Motor neuron (in vitro differentiated cells): ENCODE data around the gene OPN1SW. TPM values are rescaled to one million over a fixed set of nuclear protein-coding genes. Genes with fewer than 3 reads are reported as not detected.
A peak's percentile ranks its signal among the peaks of the same experiment; 100 is the strongest.

Experiments used
- ATAC-seq, 8 experiments: fragments of 200-7000 bp; cut with Tn5 transposase; replicated peaks in 6 of 8; 2 replicates each; pipeline ENCODE4 v1.8.0; 2021; ENCODE audit warnings: mild to moderate bottlenecking in 8 of 8, moderate library complexity in 8 of 8
- H3K27ac ChIP-seq, 2 donors: fragments of 250-450 bp; sonication (Bioruptor Pico); 2 replicates each; pipeline ENCODE4 v1.9.0; 2021; ENCODE audit warnings: antibody characterized with exemption in 2 of 2, mild to moderate bottlenecking in 2 of 2, moderate library complexity in 1 of 2
- H3K4me1 ChIP-seq, 2 donors: fragments of 250-450 bp; sonication (Bioruptor Pico); replicated peaks in 1 of 2; 2 replicates each; pipeline ENCODE4 v1.6.1; 2021; ENCODE audit warnings: antibody characterized with exemption in 2 of 2, mild to moderate bottlenecking in 2 of 2, moderate library complexity in 1 of 2
- H3K4me3 ChIP-seq, 5 donors: fragments of 250-450 bp; sonication (Bioruptor Pico); 2 replicates each; pipeline ENCODE4 v1.9.0; 2021; ENCODE audit warnings: antibody characterized with exemption in 5 of 5, mild to moderate bottlenecking in 5 of 5, moderate library complexity in 4 of 5
- WGBS, 10 experiments: fragments of 450-650 bp; shearing (Covaris generic); methylation state at CpG; one replicate each; pipeline ENCODE4 v1.0.0; 2022; 5-methylcytosine and 5-hydroxymethylcytosine counted together
- in situ Hi-C, 9 experiments: fragments of 400-800 bp; cut with MboI; loops; one replicate each; pipeline ENCODE4 v1.15.0; 2021; ENCODE audit warnings: low sequenced_read_pairs in 9 of 9, low pct_unique_long_range_greater_than_20kb in 2 of 9; ENCODE audit not compliant: unreplicated experiment in 9 of 9
- total RNA-seq, 8 experiments: library from RNA; unstranded; fragments of 300-600 nt; gene quantifications; 2 replicates each; pipeline versions ENCODE4 v1.2.3 to v1.2.4, GENCODE V29; 2022

Gene OPN1SW
- total RNA-seq, 8 experiments from 2014 or later: 0.27 to 0.78 (median 0.43) TPM; not detected in 3

- peak in 2 of 8 experiments; percentile 22 to 28 for ATAC-seq
- H3K4me1 ChIP-seq: no peaks in the 10 kb centered on the region
- in situ Hi-C loops: no loop called here
- no peak overlapping the region for H3K4me3 ChIP-seq
- 80 to 100% (median 97%) methylated on average over 1 to 11 of the region's 13 CpGs; no CpG with 5 or more reads in 1 of the 10 experiments for WGBS, 10 experiments
- H3K27ac ChIP-seq: peak overlapping the region in 1 of 2 donors; percentile 19
Measured at GRCh38 chr7:128774029-128774689, 1.4 kb downstream of the OPN1SW start.

- H3K27ac ChIP-seq: no peak overlapping the region
- 85 to 100% (median 95%) methylated on average over 3 to 12 of the region's 12 CpGs; no CpG with 5 or more reads in 3 of the 10 experiments for whole genome bisulfite sequencing, 10 experiments
- no peaks in the 10 kb centered on the region for H3K4me1 ChIP-seq
- peak in 1 of 8 experiments; percentile 24 for ATAC-seq
- H3K4me3 ChIP-seq: no peak overlapping the region
- in situ Hi-C loops: no loop called here
Measured at GRCh38 chr7:128773604-128774003, 2.0 kb downstream of the OPN1SW start.

GRCh38 chr7:128770233-128770632 is 5.4 kb downstream of the OPN1SW start:
- Histone ChIP-seq H3K27ac (no peak overlapping the region), H3K4me1 (no peaks in the 10 kb centered on the region), H3K4me3 (no peak overlapping the region)
- whole genome bisulfite sequencing, 10 experiments: 88 to 100% (median 98%) methylated on average over 1 to 2 of the region's 2 CpGs; no CpG with 5 or more reads in 6 of the 10 experiments
- in situ Hi-C loops: no loop called here
- no peak for ATAC-seq

GRCh38 chr7:128767475-128768110 is 8.0 kb downstream of the OPN1SW start:
- no peaks in the 10 kb centered on the region for H3K4me1 ChIP-seq
- 73 to 100% (median 95%) methylated on average over 1 to 6 of the region's 6 CpGs for WGBS, 10 experiments
- ATAC-seq: no peak
- H3K27ac ChIP-seq: no peak overlapping the region
- in situ Hi-C loops: no loop called here
- H3K4me3 ChIP-seq: no peak overlapping the region

- H3K4me1 ChIP-seq: no peaks in the 10 kb centered on the region
- no peak overlapping the region for H3K4me3 ChIP-seq
- ATAC-seq: no peak
- 76 to 100% (median 100%) methylated on average over 1 to 3 of the region's 3 CpGs; no CpG with 5 or more reads in 2 of the 10 experiments for WGBS, 10 experiments
- no peak overlapping the region for H3K27ac ChIP-seq
- in situ Hi-C loops: no loop called here
Measured at GRCh38 chr7:128763541-128763940, 12.1 kb downstream of the OPN1SW start.

GRCh38 chr7:128759242-128759641 is 16.4 kb downstream of the OPN1SW start:
- Histone ChIP-seq H3K4me3 (no peak overlapping the region), H3K4me1 (no peaks in the 10 kb centered on the region), H3K27ac (no peak overlapping the region)
- in situ Hi-C loops: no loop called here
- no peak for ATAC-seq

GRCh38 chr7:128758553-128758952 is 17.0 kb downstream of the OPN1SW start:
- 93 to 100% (median 100%) methylated on average over 1 of the region's 1 CpG; no CpG with 5 or more reads in 2 of the 10 experiments for WGBS, 10 experiments
- no peaks in the 10 kb centered on the region for H3K4me1 ChIP-seq
- H3K4me3 ChIP-seq: no peak overlapping the region
- H3K27ac ChIP-seq: no peak overlapping the region
- ATAC-seq: no peak
- in situ Hi-C loops: no loop called here

- Histone ChIP-seq H3K27ac (no peak overlapping the region), H3K4me1 (no peaks in the 10 kb centered on the region), H3K4me3 (no peak overlapping the region)
- in situ Hi-C loops: no loop called here
- ATAC-seq: no peak
- 17 to 100% (median 78%) methylated on average over 1 to 2 of the region's 2 CpGs; no CpG with 5 or more reads in 4 of the 10 experiments for WGBS, 10 experiments
Measured at GRCh38 chr7:128757203-128757602, 18.4 kb downstream of the OPN1SW start.

GRCh38 chr7:128755819-128756476 is 19.6 kb downstream of the OPN1SW start:
- Histone ChIP-seq H3K27ac (no peak overlapping the region), H3K4me3 (no peak overlapping the region), H3K4me1 (no peaks in the 10 kb centered on the region)
- in situ Hi-C loops: no loop called here
- ATAC-seq: peak in 5 of 8 experiments; percentile 38 to 93 (median 86)
- WGBS, 10 experiments: 4 to 95% (median 42%) methylated on average over 2 to 5 of the region's 5 CpGs; no CpG with 5 or more reads in 1 of the 10 experiments

- in situ Hi-C loops: no loop called here
- 60 to 100% (median 100%) methylated on average over 1 to 2 of the region's 2 CpGs; no CpG with 5 or more reads in 5 of the 10 experiments for WGBS, 10 experiments
- Histone ChIP-seq H3K27ac (no peak overlapping the region), H3K4me1 (no peaks in the 10 kb centered on the region), H3K4me3 (no peak overlapping the region)
- peak in 2 of 8 experiments; percentile 5 to 68 for ATAC-seq
Measured at GRCh38 chr7:128755075-128755818, 20.3 kb downstream of the OPN1SW start.

- Histone ChIP-seq H3K27ac (no peak overlapping the region), H3K4me3 (no peak overlapping the region), H3K4me1 (no peaks in the 10 kb centered on the region)
- ATAC-seq: no peak
- in situ Hi-C loops: no loop called here
- 71 to 100% (median 100%) methylated on average over 1 of the region's 1 CpG; no CpG with 5 or more reads in 2 of the 10 experiments for WGBS, 10 experiments
Measured at GRCh38 chr7:128752251-128752650, 23.3 kb downstream of the OPN1SW start.

- 52 to 100% (median 94%) methylated on average over 2 to 5 of the region's 6 CpGs; no CpG with 5 or more reads in 1 of the 10 experiments for WGBS, 10 experiments
- no peak for ATAC-seq
- in situ Hi-C loops: no loop called here
Measured at GRCh38 chr7:128747327-128748079, 28.1 kb downstream of the OPN1SW start.

More at GRCh38 chr7:128747327-128748079, 28.1 kb downstream of the OPN1SW start:
- Histone ChIP-seq H3K27ac (no peak overlapping the region), H3K4me1 (no peaks in the 10 kb centered on the region), H3K4me3 (no peak overlapping the region)
